OCI-LY3 (cell line): ENCODE measurements around the gene HELZ2.

Experiments
- CTCF ChIP-seq: fragments of 200-600, 300-600 bp; sonication (generic); IDR thresholded peaks from 2 replicates; pipeline ENCODE4 v1.5.1; 2014; ENCODE audit warnings: antibody characterized with exemption, low read length, low read depth
- EZH2phosphoT487 ChIP-seq: fragments of 200-600 bp; shearing (Covaris generic); IDR thresholded peaks from 2 replicates; pipeline ENCODE4 v1.6.1; 2018; ENCODE audit warnings: antibody characterized with exemption, mixed run types, low read depth

- no peak for TF ChIP-seq CTCF
- no peak for TF ChIP-seq EZH2phosphoT487
Measured at GRCh38 chr20:63619505-63619904, 45.5 kb upstream of the HELZ2 start.
